HepG2 (cell line): ENCODE data around the gene CALML6. TPM values are rescaled to one million over a fixed set of nuclear protein-coding genes. Genes with fewer than 3 reads are reported as not detected.

Experiments
- BRD4 ChIP-seq: sonication (generic); formaldehyde crosslinking; IDR thresholded peaks from 2 replicates; pipeline ENCODE4 v1.4.0; 2020; ENCODE audit warnings: missing genetic modification reagents
- CBX2 ChIP-seq, 2 experiments: fragments of 200-600 bp in 1 of 2; sonication (generic); formaldehyde crosslinking in 1 of 2; IDR thresholded peaks; 2 replicates each; pipeline versions ENCODE4 v1.7.0 to v1.8.1; 2018 to 2022; ENCODE audit warnings: low read depth in 2 of 2, low read length in 1 of 2, mild to moderate bottlenecking in 1 of 2, missing genetic modification reagents in 1 of 2
- CHD2 ChIP-seq: IDR thresholded peaks from 2 replicates; pipeline ENCODE4 v1.6.1; 2011; ENCODE audit warnings: low read depth, low read length, improper control_type of control experiment
- CREM ChIP-seq, 2 experiments: sonication (generic) in 1 of 2; formaldehyde crosslinking in 1 of 2; IDR thresholded peaks; 2 replicates each; pipeline versions ENCODE4 v1.4.0 to v1.6.1; 2016 to 2020; ENCODE audit warnings: antibody characterized with exemption in 1 of 2, mild to moderate bottlenecking in 1 of 2, missing genetic modification reagents in 1 of 2
- DNMT3B ChIP-seq: conservative IDR thresholded peaks from 2 replicates; pipeline ENCODE4 v1.6.1; 2016; ENCODE audit warnings: missing biosample characterization, control low read depth
- HNRNPH1 ChIP-seq: fragments of 200-400 bp; formaldehyde crosslinking; optimal IDR thresholded peaks from 2 replicates; pipeline ENCODE3; 2017; ENCODE audit warnings: mild to moderate bottlenecking, low read depth, low read length
- IRF2 ChIP-seq: IDR thresholded peaks from 2 replicates; pipeline ENCODE4 v1.6.1; 2018; ENCODE audit warnings: missing genetic modification reagents, missing compliant biosample characterization
- KDM5B ChIP-seq: sonication (generic); formaldehyde crosslinking; IDR thresholded peaks from 2 replicates; pipeline ENCODE4 v1.4.0; 2020; ENCODE audit warnings: missing genetic modification reagents, mild to moderate bottlenecking, borderline replicate concordance
- KDM6A ChIP-seq: IDR thresholded peaks from 2 replicates; pipeline ENCODE4 v1.6.1; 2016; ENCODE audit warnings: low read depth
- MAF1 ChIP-seq: sonication (generic); formaldehyde crosslinking; IDR thresholded peaks from 2 replicates; pipeline ENCODE4 v1.5.0; 2020; ENCODE audit warnings: missing genetic modification reagents, borderline replicate concordance
- RXRA ChIP-seq: sonication (generic); formaldehyde crosslinking; IDR thresholded peaks from 2 replicates; pipeline ENCODE4 v1.5.1; 2020; ENCODE audit warnings: missing genetic modification reagents
- SALL1 ChIP-seq: sonication (generic); formaldehyde crosslinking; IDR thresholded peaks from 2 replicates; pipeline ENCODE4 v1.8.0; 2022; ENCODE audit warnings: mild to moderate bottlenecking, missing genetic modification reagents
- TCF12 ChIP-seq, 2 experiments: fragments of 450-650 bp in 1 of 2; sonication (generic) in 1 of 2; formaldehyde crosslinking in 1 of 2; IDR thresholded peaks; 2 replicates each; pipeline versions ENCODE4 v1.6.1 to v1.8.0; 2017 to 2022; ENCODE audit warnings: antibody characterized with exemption in 1 of 2, mild to moderate bottlenecking in 1 of 2, missing genetic modification reagents in 1 of 2, moderate library complexity in 1 of 2
- ZNF10 ChIP-seq: sonication (generic); formaldehyde crosslinking; IDR thresholded peaks from 2 replicates; pipeline ENCODE4 v1.4.0; 2020; ENCODE audit warnings: mild to moderate bottlenecking, low read depth, missing genetic modification reagents, borderline replicate concordance
- ZNF205 ChIP-seq: IDR thresholded peaks from 2 replicates; pipeline ENCODE4 v1.6.1; 2018; ENCODE audit warnings: missing biosample characterization, missing genetic modification reagents
- ZNF264 ChIP-seq: sonication (generic); formaldehyde crosslinking; IDR thresholded peaks from 2 replicates; pipeline ENCODE4 v1.4.0; 2020; ENCODE audit warnings: missing genetic modification reagents
- ZNF282 ChIP-seq: fragments of 450-650 bp; IDR thresholded peaks from 2 replicates; pipeline ENCODE4 v1.6.1; 2018; ENCODE audit not compliant: partially characterized antibody
- ZNF296 ChIP-seq: sonication (generic); formaldehyde crosslinking; conservative IDR thresholded peaks from 2 replicates; pipeline ENCODE4 v1.5.0; 2020; ENCODE audit warnings: mild to moderate bottlenecking, missing genetic modification reagents
- ZNF350 ChIP-seq: sonication (generic); formaldehyde crosslinking; IDR thresholded peaks from 2 replicates; pipeline ENCODE4 v1.4.0; 2020; ENCODE audit warnings: mild to moderate bottlenecking, low read depth, missing genetic modification reagents, borderline replicate concordance
- ZNF432 ChIP-seq: sonication (generic); formaldehyde crosslinking; IDR thresholded peaks from 2 replicates; pipeline ENCODE4 v1.5.0; 2020; ENCODE audit warnings: missing genetic modification reagents, mild to moderate bottlenecking, borderline replicate concordance
- ZNF468 ChIP-seq: sonication (generic); formaldehyde crosslinking; IDR thresholded peaks from 2 replicates; pipeline ENCODE4 v1.8.0; 2022; ENCODE audit warnings: mild to moderate bottlenecking, moderate library complexity, missing genetic modification reagents
- polyA plus RNA-seq, 8 experiments: library from polyadenylated mRNA; depleted of rRNA in 3 of 8; stranded (reverse) in 7 of 8; unstranded in 1 of 8; fragments of >200 nt; fragmentation: Illumina TruSeq in 4 of 8; extraction: Trizol in 4 of 8; gene quantifications; 2 replicates each; pipeline versions ENCODE4 v1.2.1 to v1.2.3, GENCODE V29; 2011 to 2016; ENCODE audit warnings: low read depth in 4 of 8, missing spikeins in 1 of 8, mixed read lengths in 1 of 8; ENCODE audit not compliant: insufficient read depth in 1 of 8
- total RNA-seq, 5 experiments: library from RNA; depleted of rRNA; stranded (reverse); fragments of >200 nt; fragmentation: Illumina TruSeq; extraction: Trizol; gene quantifications; 2 replicates each; pipeline ENCODE4 v1.2.3, GENCODE V29; 2016; ENCODE audit warnings: low read depth in 1 of 5
- TF ChIP-seq, protein P1 (sequence below): sonication (generic); IDR thresholded peaks from 2 replicates; pipeline ENCODE4 v1.6.1; 2016; ENCODE audit warnings: low read depth, borderline replicate concordance
- TF ChIP-seq, protein P2 (sequence below): sonication (generic); formaldehyde crosslinking; IDR thresholded peaks from 2 replicates; pipeline ENCODE4 v1.8.0; 2022; ENCODE audit warnings: missing genetic modification reagents, mild to moderate bottlenecking, borderline replicate concordance
- TF ChIP-seq, protein P3 (sequence below): sonication (generic); formaldehyde crosslinking; IDR thresholded peaks from 2 replicates; pipeline ENCODE4 v1.5.0; 2020; ENCODE audit warnings: mild to moderate bottlenecking, missing genetic modification reagents

Gene CALML6
- total and polyA plus RNA-seq, 2 of the 13 experiments (the other 11 are each of a cell fraction or from before 2014, with no cell fraction given): 0.11 to 0.12 TPM

DNA sequence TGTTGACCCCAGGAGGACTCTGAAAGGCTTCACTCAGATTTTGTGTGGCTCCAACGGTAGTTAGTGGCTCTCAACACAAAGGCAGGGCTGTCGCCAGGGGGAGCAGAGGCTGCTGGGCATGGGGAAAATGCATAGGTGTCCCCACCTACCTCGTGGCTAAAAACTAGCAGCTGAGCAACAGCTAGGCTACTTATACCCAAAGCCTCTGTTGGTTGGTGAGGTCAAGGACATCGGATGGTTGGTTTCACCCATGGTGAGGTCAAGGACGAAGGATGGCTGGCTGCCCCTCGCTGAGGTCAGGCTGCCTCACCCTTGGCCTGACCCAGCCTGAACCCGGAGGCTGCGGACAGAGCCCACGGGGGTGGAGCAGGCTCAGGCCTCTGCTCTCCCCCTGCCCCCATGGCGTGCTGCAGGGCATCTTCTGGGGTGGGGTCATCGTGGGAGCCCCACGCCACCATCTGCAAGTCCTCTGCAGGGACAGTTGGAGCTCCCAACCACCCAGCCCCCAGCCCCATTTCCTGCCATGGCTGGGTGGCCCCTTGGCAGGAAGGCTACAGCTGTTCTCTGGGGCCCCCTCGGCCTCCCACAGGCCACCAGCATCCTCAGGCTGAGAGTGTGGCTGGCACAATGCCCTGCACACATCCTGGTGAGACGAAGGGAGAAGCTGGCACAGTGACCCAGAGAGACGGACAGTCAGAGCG lies 15.6 kb upstream of the CALML6 start (continued):
- no peak for TF ChIP-seq CHD2
- 0 out of 2 replicates have a peak, but pooled peaks have one; percentile 38 for TF ChIP-seq ZNF205 (CRISPR knock-in tag)
- TF ChIP-seq, protein P1, sequence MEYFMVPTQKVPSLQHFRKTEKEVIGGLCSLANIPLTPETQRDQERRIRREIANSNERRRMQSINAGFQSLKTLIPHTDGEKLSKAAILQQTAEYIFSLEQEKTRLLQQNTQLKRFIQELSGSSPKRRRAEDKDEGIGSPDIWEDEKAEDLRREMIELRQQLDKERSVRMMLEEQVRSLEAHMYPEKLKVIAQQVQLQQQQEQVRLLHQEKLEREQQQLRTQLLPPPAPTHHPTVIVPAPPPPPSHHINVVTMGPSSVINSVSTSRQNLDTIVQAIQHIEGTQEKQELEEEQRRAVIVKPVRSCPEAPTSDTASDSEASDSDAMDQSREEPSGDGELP: peak; percentile 42; the same call in 1 of the 2 replicates
- 0 out of 2 replicates have a peak, but pooled peaks have one; percentile 35 for TF ChIP-seq ZNF264 (CRISPR knock-in tag)
- TF ChIP-seq ZNF282: no peak
- TF ChIP-seq HNRNPH1: no peak
- TF ChIP-seq ZNF432 (CRISPR knock-in tag): no peak
- TF ChIP-seq CBX2 (IDR thresholded peaks at IDR 0.05; ENCODE audit: low read depth, low read length): no peak
- no peak for TF ChIP-seq CBX2 (CRISPR knock-in tag; IDR thresholded peaks at IDR 0.05; ENCODE audit: low read depth)
- TF ChIP-seq ZNF10 (CRISPR knock-in tag): no peak
- no peak for TF ChIP-seq TCF12 (IDR thresholded peaks at IDR 0.05)
- TF ChIP-seq TCF12 (CRISPR knock-in tag; IDR thresholded peaks at IDR 0.05): no peak
- no peak for TF ChIP-seq ZNF350 (CRISPR knock-in tag)
- TF ChIP-seq ZNF468 (CRISPR knock-in tag): no peak
- TF ChIP-seq KDM6A: no peak
- TF ChIP-seq CREM (IDR thresholded peaks at IDR 0.05): no peak
- TF ChIP-seq CREM (CRISPR knock-in tag; IDR thresholded peaks at IDR 0.05): no peak
- 0 out of 2 replicates have a peak, but pooled peaks have one; percentile 40 for TF ChIP-seq IRF2 (CRISPR knock-in tag)
- no peak for TF ChIP-seq MAF1
- TF ChIP-seq, protein P2, sequence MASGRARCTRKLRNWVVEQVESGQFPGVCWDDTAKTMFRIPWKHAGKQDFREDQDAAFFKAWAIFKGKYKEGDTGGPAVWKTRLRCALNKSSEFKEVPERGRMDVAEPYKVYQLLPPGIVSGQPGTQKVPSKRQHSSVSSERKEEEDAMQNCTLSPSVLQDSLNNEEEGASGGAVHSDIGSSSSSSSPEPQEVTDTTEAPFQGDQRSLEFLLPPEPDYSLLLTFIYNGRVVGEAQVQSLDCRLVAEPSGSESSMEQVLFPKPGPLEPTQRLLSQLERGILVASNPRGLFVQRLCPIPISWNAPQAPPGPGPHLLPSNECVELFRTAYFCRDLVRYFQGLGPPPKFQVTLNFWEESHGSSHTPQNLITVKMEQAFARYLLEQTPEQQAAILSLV: no peak
- TF ChIP-seq RXRA (CRISPR knock-in tag): peak; percentile 89
- no peak for TF ChIP-seq KDM5B (CRISPR knock-in tag)
- no peak for TF ChIP-seq BRD4 (CRISPR knock-in tag)
- TF ChIP-seq ZNF296 (CRISPR knock-in tag): no peak
- TF ChIP-seq, protein P3, sequence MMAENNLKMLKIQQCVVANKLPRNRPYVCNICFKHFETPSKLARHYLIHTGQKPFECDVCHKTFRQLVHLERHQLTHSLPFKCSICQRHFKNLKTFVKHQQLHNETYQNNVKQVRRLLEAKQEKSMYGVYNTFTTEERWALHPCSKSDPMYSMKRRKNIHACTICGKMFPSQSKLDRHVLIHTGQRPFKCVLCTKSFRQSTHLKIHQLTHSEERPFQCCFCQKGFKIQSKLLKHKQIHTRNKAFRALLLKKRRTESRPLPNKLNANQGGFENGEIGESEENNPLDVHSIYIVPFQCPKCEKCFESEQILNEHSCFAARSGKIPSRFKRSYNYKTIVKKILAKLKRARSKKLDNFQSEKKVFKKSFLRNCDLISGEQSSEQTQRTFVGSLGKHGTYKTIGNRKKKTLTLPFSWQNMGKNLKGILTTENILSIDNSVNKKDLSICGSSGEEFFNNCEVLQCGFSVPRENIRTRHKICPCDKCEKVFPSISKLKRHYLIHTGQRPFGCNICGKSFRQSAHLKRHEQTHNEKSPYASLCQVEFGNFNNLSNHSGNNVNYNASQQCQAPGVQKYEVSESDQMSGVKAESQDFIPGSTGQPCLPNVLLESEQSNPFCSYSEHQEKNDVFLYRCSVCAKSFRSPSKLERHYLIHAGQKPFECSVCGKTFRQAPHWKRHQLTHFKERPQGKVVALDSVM: no peak
- TF ChIP-seq SALL1 (CRISPR knock-in tag): peak; percentile 28; the same call in 1 of the 2 replicates
- no peak for TF ChIP-seq DNMT3B (CRISPR knock-in tag)
